GM12865 (cell line): Measurements from ENCODE around the gene DSC1.
"Not testable (repeated sequence)": the region's sequence is repeated elsewhere in the genome, so short reads cannot be mapped to it uniquely, and the experiment has no call there.

Experiments used
- DNase-seq: peaks from one replicate; pipeline ENCODE4 v3.0.0; 2010; ENCODE audit warnings: low read depth
- H3K4me3 ChIP-seq: 2 replicates; pipeline ENCODE4 v1.5.1; 2011; ENCODE audit warnings: mild to moderate bottlenecking, low read depth, low read length, control low read depth
- CTCF ChIP-seq: IDR thresholded peaks from 2 replicates; pipeline ENCODE4 v1.5.1; 2011; ENCODE audit warnings: low read length, control low read depth, low read depth, inconsistent platforms; ENCODE audit not compliant: insufficient read depth; ENCODE audit errors: missing control alignments

The DSC1 gene

GRCh38 chr18:31192086-31192776 lies 29.6 kb upstream of the DSC1 start:
- DNase-seq = no peak
- TF ChIP-seq CTCF = no peak
- no peak overlapping the region for H3K4me3 ChIP-seq

- no peak for TF ChIP-seq CTCF
- DNase-seq = no peak
- H3K4me3 ChIP-seq = no peak overlapping the region
These were observed 28.3 kb upstream of the DSC1 start for GRCh38 chr18:31190919-31191318.

GRCh38 chr18:31189757-31190156 lies 27.1 kb upstream of the DSC1 start:
- peak; percentile 14 for DNase-seq
- no peak for TF ChIP-seq CTCF
- no peak overlapping the region for H3K4me3 ChIP-seq

GRCh38 chr18:31185186-31185950 lies 22.7 kb upstream of the DSC1 start:
- DNase-seq = no peak
- H3K4me3 ChIP-seq = no peak overlapping the region
- TF ChIP-seq CTCF = no peak

- H3K4me3 ChIP-seq = no peak overlapping the region
- TF ChIP-seq CTCF = no peak
- DNase-seq = no peak
These were observed 20.6 kb upstream of the DSC1 start for GRCh38 chr18:31183302-31183701.

GRCh38 chr18:31177369-31177768 lies 14.7 kb upstream of the DSC1 start:
- not testable (repeated sequence) for H3K4me3 ChIP-seq, DNase-seq

GRCh38 chr18:31176531-31176930 lies 13.9 kb upstream of the DSC1 start:
- DNase-seq = no peak
- TF ChIP-seq CTCF = no peak
- no peak overlapping the region for H3K4me3 ChIP-seq
